GM23338 (cell line): ENCODE measurements around the gene LGALS9B.
"Not testable (repeated sequence)": the region's sequence is repeated elsewhere in the genome, so short reads cannot be mapped to it uniquely, and the experiment has no call there.

Experiments
- CREB1 ChIP-seq: fragments of 250-450 bp; sonication (Bioruptor Pico); IDR thresholded peaks from 2 replicates; pipeline ENCODE4 v1.5.0; 2020; ENCODE audit warnings: low read depth, mild to moderate bottlenecking, moderate library complexity
- ETS1 ChIP-seq: IDR thresholded peaks from 2 replicates; pipeline ENCODE4 v1.6.1; 2016; ENCODE audit warnings: antibody characterized with exemption
- EZH2 ChIP-seq: fragments of 200-600 bp; sonication (generic); IDR thresholded peaks from one replicate; pipeline ENCODE4 v1.8.0; 2017; ENCODE audit warnings: antibody characterized with exemption, mild to moderate bottlenecking, low read depth; ENCODE audit not compliant: unreplicated experiment
- EZH2phosphoT487 ChIP-seq: fragments of 200-600 bp; sonication (generic); IDR thresholded peaks from one replicate; pipeline ENCODE4 v1.8.1; 2018; ENCODE audit warnings: antibody characterized with exemption; ENCODE audit not compliant: unreplicated experiment
- JUNB ChIP-seq: IDR thresholded peaks from one replicate; pipeline ENCODE4 v1.6.1; 2016; ENCODE audit warnings: antibody characterized with exemption; ENCODE audit not compliant: unreplicated experiment
- NANOG ChIP-seq: IDR thresholded peaks from 2 replicates; pipeline ENCODE4 v1.6.1; 2016; ENCODE audit warnings: antibody characterized with exemption, borderline replicate concordance
- POLR2AphosphoS5 ChIP-seq: IDR thresholded peaks from 2 replicates; pipeline ENCODE4 v1.6.1; 2016; ENCODE audit warnings: antibody characterized with exemption, low read depth
- REST ChIP-seq: IDR thresholded peaks from one replicate; pipeline ENCODE4 v1.6.1; 2018; ENCODE audit warnings: antibody characterized with exemption; ENCODE audit not compliant: unreplicated experiment
- STAT1 ChIP-seq: IDR thresholded peaks from one replicate; pipeline ENCODE4 v1.6.1; 2016; ENCODE audit warnings: antibody characterized with exemption; ENCODE audit not compliant: unreplicated experiment
- ZNF331 ChIP-seq: fragments of 250-450 bp; sonication (Bioruptor Pico); IDR thresholded peaks from 2 replicates; pipeline ENCODE4 v1.5.0; 2020; ENCODE audit warnings: low read depth, mild to moderate bottlenecking, moderate library complexity
- TF ChIP-seq, protein P1 (sequence below), 2 experiments: fragments of 200-600 bp in 1 of 2; sonication (generic) in 1 of 2; conservative IDR thresholded peaks; 2 replicates each; pipeline versions ENCODE4 v1.5.1 to v1.6.1; 2016 to 2017; ENCODE audit warnings: antibody characterized with exemption in 2 of 2, low read depth in 2 of 2, mild to moderate bottlenecking in 2 of 2, moderate library complexity in 1 of 2
- TF ChIP-seq, protein P2 (sequence below): fragments of 250-450 bp; sonication (Bioruptor Pico); IDR thresholded peaks from 2 replicates; pipeline ENCODE4 v1.5.0; 2020; ENCODE audit warnings: mild to moderate bottlenecking, moderate library complexity

DNA sequence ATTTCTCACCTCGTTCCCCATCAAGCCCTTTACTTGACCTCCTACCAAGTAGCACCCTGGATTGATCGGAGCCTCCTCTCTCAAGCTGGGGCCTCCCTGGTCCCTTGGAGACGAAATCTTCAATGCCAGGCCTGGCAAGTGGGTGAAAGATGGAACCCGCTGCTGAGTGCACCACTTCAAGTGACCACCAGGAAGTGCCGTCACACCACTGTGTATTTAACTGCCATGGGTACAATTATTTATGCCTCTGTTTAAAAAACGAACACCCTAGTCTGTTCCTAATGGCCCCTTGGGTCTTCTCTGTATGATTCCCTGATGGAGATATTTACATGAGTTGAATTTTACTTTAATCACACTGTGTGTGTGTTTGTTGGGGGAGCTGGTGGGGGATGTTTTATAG is 20.4 kb downstream of the LGALS9B start:
- not testable (repeated sequence) for TF ChIP-seq CREB1, REST, EZH2phosphoT487, EZH2, NANOG, POLR2AphosphoS5, ETS1, ZNF331, JUNB, STAT1
- TF ChIP-seq, protein P1, sequence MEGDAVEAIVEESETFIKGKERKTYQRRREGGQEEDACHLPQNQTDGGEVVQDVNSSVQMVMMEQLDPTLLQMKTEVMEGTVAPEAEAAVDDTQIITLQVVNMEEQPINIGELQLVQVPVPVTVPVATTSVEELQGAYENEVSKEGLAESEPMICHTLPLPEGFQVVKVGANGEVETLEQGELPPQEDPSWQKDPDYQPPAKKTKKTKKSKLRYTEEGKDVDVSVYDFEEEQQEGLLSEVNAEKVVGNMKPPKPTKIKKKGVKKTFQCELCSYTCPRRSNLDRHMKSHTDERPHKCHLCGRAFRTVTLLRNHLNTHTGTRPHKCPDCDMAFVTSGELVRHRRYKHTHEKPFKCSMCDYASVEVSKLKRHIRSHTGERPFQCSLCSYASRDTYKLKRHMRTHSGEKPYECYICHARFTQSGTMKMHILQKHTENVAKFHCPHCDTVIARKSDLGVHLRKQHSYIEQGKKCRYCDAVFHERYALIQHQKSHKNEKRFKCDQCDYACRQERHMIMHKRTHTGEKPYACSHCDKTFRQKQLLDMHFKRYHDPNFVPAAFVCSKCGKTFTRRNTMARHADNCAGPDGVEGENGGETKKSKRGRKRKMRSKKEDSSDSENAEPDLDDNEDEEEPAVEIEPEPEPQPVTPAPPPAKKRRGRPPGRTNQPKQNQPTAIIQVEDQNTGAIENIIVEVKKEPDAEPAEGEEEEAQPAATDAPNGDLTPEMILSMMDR (conservative IDR thresholded peaks at IDR 0.05; ENCODE audit: low read depth in 2 of 2): peak; percentile 23 to 29; a peak in 1 of 4 replicates
- TF ChIP-seq, protein P2, sequence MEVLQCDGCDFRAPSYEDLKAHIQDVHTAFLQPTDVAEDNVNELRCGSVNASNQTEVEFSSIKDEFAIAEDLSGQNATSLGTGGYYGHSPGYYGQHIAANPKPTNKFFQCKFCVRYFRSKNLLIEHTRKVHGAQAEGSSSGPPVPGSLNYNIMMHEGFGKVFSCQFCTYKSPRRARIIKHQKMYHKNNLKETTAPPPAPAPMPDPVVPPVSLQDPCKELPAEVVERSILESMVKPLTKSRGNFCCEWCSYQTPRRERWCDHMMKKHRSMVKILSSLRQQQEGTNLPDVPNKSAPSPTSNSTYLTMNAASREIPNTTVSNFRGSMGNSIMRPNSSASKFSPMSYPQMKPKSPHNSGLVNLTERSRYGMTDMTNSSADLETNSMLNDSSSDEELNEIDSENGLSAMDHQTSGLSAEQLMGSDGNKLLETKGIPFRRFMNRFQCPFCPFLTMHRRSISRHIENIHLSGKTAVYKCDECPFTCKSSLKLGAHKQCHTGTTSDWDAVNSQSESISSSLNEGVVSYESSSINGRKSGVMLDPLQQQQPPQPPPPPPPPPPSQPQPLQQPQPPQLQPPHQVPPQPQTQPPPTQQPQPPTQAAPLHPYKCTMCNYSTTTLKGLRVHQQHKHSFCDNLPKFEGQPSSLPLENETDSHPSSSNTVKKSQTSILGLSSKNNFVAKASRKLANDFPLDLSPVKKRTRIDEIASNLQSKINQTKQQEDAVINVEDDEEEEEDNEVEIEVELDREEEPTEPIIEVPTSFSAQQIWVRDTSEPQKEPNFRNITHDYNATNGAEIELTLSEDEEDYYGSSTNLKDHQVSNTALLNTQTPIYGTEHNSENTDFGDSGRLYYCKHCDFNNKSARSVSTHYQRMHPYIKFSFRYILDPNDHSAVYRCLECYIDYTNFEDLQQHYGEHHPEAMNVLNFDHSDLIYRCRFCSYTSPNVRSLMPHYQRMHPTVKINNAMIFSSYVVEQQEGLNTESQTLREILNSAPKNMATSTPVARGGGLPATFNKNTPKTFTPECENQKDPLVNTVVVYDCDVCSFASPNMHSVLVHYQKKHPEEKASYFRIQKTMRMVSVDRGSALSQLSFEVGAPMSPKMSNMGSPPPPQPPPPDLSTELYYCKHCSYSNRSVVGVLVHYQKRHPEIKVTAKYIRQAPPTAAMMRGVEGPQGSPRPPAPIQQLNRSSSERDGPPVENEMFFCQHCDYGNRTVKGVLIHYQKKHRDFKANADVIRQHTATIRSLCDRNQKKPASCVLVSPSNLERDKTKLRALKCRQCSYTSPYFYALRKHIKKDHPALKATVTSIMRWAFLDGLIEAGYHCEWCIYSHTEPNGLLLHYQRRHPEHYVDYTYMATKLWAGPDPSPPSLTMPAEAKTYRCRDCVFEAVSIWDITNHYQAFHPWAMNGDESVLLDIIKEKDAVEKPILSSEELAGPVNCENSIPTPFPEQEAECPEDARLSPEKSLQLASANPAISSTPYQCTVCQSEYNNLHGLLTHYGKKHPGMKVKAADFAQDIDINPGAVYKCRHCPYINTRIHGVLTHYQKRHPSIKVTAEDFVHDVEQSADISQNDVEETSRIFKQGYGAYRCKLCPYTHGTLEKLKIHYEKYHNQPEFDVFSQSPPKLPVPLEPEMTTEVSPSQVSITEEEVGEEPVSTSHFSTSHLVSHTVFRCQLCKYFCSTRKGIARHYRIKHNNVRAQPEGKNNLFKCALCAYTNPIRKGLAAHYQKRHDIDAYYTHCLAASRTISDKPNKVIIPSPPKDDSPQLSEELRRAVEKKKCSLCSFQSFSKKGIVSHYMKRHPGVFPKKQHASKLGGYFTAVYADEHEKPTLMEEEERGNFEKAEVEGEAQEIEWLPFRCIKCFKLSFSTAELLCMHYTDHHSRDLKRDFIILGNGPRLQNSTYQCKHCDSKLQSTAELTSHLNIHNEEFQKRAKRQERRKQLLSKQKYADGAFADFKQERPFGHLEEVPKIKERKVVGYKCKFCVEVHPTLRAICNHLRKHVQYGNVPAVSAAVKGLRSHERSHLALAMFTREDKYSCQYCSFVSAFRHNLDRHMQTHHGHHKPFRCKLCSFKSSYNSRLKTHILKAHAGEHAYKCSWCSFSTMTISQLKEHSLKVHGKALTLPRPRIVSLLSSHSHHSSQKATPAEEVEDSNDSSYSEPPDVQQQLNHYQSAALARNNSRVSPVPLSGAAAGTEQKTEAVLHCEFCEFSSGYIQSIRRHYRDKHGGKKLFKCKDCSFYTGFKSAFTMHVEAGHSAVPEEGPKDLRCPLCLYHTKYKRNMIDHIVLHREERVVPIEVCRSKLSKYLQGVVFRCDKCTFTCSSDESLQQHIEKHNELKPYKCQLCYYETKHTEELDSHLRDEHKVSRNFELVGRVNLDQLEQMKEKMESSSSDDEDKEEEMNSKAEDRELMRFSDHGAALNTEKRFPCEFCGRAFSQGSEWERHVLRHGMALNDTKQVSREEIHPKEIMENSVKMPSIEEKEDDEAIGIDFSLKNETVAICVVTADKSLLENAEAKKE (CRISPR knock-in tag): not testable (repeated sequence)
